A673 (cell line): ENCODE results near the gene LGALS12. TPM values are rescaled to one million over a fixed set of nuclear protein-coding genes. Genes with fewer than 3 reads are reported as not detected.

Experiments used
- BruUV-seq: library from RNA; stranded (reverse); fragments of 400-500 nt; replicated peaks from 2 replicates; lab custom pipeline; 2021; lab: Mats Ljungman, UMichigan
- CTCF ChIA-PET: fragments of 300-600 bp; sonication (Branson Sonifier 250); formaldehyde crosslinking; loops from one replicate; lab custom pipeline; 2022; ENCODE audit warnings: antibody characterized with exemption; lab: Charles Lee
- POLR2A ChIA-PET: fragments of 300-600 bp; sonication (Branson Sonifier 250); formaldehyde crosslinking; loops from one replicate; lab custom pipeline; 2022; ENCODE audit warnings: antibody characterized with exemption; ENCODE audit not compliant: low non-redundant PET; lab: Charles Lee
- DNase-seq: peaks from one replicate; pipeline ENCODE4 v3.0.0-alpha.2; 2015; ENCODE audit warnings: low spot score
- H3K27ac ChIP-seq: fragments of 200-600 bp; sonication (generic); 2 replicates; pipeline ENCODE4 v1.5.1; 2016; ENCODE audit warnings: mixed run types, low read depth, mild to moderate bottlenecking, mixed read lengths, antibody characterized with exemption, low read length; ENCODE audit not compliant: poor library complexity, severe bottlenecking
- H3K27me3 ChIP-seq: fragments of 200-600 bp; sonication (generic); replicated peaks from 2 replicates; pipeline ENCODE4 v1.6.1; 2017; ENCODE audit warnings: mixed run types, low read depth, mild to moderate bottlenecking, mixed read lengths, antibody characterized with exemption, low read length; ENCODE audit not compliant: insufficient read depth, poor library complexity
- H3K36me3 ChIP-seq: fragments of 200-600 bp; sonication (generic); 2 replicates; pipeline ENCODE4 v1.6.1; 2016; ENCODE audit warnings: mixed run types, mild to moderate bottlenecking, mixed read lengths, antibody characterized with exemption, low read length; ENCODE audit not compliant: insufficient read depth, poor library complexity, severe bottlenecking
- H3K4me1 ChIP-seq: fragments of 200-600 bp; sonication (generic); 2 replicates; pipeline ENCODE4 v1.6.1; 2017; ENCODE audit warnings: mixed run types, mild to moderate bottlenecking, mixed read lengths, antibody characterized with exemption, low read length; ENCODE audit not compliant: insufficient read depth, poor library complexity, severe bottlenecking
- H3K4me3 ChIP-seq: fragments of 200-600 bp; sonication (generic); 2 replicates; pipeline ENCODE4 v1.5.1; 2016; ENCODE audit warnings: low read depth, mixed run types, mild to moderate bottlenecking, mixed read lengths, low read length; ENCODE audit not compliant: poor library complexity, severe bottlenecking
- H3K9me3 ChIP-seq: fragments of 200-600 bp; sonication (generic); 2 replicates; pipeline ENCODE4 v1.6.1; 2016; ENCODE audit warnings: mixed run types, low read depth, mild to moderate bottlenecking, mixed read lengths, antibody characterized with exemption, low read length; ENCODE audit not compliant: poor library complexity, severe bottlenecking
- EZH2 ChIP-seq: fragments of 200-600 bp; sonication (generic); IDR thresholded peaks from 2 replicates; pipeline ENCODE4 v1.6.1; 2017; ENCODE audit warnings: borderline replicate concordance, low read depth, mild to moderate bottlenecking, mixed read lengths, antibody characterized with exemption, low read length; ENCODE audit not compliant: poor library complexity, severe bottlenecking
- intact Hi-C: fragments of 100-400 bp; cut with micrococcal nuclease; formaldehyde crosslinking; loops from one replicate; pipeline ENCODE4 v1.10.0; 2022; ENCODE audit not compliant: unreplicated experiment
- total RNA-seq: library from RNA; stranded (reverse); gene quantifications from 2 replicates; pipeline ENCODE4 v1.2.3, GENCODE V29; 2021
- TF ChIP-seq, protein P1 (sequence below): fragments of 300-800, 200-600 bp; sonication (generic); conservative IDR thresholded peaks from 2 replicates; pipeline ENCODE4 v1.5.1; 2017; ENCODE audit warnings: low read depth, mild to moderate bottlenecking, antibody characterized with exemption, low read length, moderate library complexity, mixed read lengths

Gene LGALS12
- total RNA-seq, 1 experiment from 2014 or later = not detected

DNA sequence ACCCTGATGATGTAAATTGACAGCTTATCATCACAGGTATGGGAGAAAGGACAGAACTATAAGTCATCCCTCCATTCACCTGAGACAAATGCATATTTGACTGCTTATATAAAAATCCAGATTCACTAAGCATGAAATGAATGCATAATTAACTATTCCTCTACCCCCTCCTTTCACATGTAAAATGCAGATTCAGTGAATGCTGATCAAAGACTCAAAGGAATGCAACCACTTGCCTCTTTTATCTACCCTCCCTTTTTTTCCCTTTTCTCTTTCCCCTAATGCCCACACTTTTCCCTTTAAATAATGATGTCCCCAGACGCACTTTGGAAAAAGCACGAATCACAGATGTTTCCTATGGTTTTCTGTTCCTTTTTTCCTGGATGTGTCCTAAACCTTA is 26.2 kb downstream of the LGALS12 start:
- Histone ChIP-seq H3K27ac (no peak overlapping the region), H3K4me3 (no peak overlapping the region), H3K36me3 (no peaks in the 10 kb centered on the region), H3K27me3 (no peaks in the 10 kb centered on the region), H3K9me3 (no peaks in the 10 kb centered on the region), H3K4me1 (peaks cover under 1% of the 10 kb centered on the region)
- POLR2A ChIA-PET = no interaction called here
- CTCF ChIA-PET = no interaction called here
- no peak for DNase-seq
- no TSS peak for BruUV-seq
- TF ChIP-seq, protein P1, sequence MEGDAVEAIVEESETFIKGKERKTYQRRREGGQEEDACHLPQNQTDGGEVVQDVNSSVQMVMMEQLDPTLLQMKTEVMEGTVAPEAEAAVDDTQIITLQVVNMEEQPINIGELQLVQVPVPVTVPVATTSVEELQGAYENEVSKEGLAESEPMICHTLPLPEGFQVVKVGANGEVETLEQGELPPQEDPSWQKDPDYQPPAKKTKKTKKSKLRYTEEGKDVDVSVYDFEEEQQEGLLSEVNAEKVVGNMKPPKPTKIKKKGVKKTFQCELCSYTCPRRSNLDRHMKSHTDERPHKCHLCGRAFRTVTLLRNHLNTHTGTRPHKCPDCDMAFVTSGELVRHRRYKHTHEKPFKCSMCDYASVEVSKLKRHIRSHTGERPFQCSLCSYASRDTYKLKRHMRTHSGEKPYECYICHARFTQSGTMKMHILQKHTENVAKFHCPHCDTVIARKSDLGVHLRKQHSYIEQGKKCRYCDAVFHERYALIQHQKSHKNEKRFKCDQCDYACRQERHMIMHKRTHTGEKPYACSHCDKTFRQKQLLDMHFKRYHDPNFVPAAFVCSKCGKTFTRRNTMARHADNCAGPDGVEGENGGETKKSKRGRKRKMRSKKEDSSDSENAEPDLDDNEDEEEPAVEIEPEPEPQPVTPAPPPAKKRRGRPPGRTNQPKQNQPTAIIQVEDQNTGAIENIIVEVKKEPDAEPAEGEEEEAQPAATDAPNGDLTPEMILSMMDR = no peak
- no peak for TF ChIP-seq EZH2
- intact Hi-C loops = no loop called here

DNA sequence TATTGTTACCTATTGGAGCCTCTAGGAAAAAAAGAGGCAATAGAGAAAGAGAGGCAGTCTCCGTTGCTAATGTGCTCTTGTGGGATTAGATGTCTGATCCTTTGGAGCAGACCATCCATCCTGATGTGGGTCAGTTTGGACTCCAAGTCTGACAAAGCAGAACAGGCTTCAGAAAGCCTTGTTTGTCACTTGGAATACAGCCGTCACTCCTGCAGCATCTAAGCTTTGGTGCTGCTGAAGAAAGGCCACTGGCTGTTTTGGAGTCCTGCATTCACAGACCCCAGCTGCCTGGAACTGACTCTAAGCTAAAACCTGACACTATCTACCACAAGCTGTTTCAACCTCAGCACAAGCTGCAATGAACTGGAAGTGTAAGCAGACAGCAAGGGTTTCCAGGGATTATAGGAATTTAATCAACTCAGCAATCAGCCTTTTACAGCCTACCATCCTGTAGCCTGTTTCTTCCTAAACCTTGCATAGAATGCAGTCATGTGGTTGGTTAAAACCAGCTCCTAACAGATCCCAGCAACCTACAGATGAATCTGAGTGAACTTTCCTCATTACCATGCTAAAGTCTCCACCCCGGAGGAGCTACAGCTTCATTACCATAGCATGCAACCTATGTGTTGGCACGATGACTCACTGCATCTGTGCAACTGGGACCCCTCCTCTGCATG is 27.1 kb downstream of the LGALS12 start:
- TF ChIP-seq EZH2 = no peak
- TF ChIP-seq, protein P1 = no peak
- BruUV-seq = no TSS peak
- intact Hi-C loops = no loop called here
- peaks cover 7% of the 10 kb centered on the region for H3K4me1 ChIP-seq
- no peaks in the 10 kb centered on the region for H3K27me3 ChIP-seq
- no peaks in the 10 kb centered on the region for H3K9me3 ChIP-seq
- no peak overlapping the region for H3K4me3 ChIP-seq
- ChIA-PET POLR2A (interaction anchor here (0.7 kb wide), 1 partner anchor 40 kb away, joined by 3 read pairs; no protein-coding TSS in a partner anchor), CTCF (no interaction called here)
- no peak for DNase-seq
- H3K27ac ChIP-seq = no peak overlapping the region
- H3K36me3 ChIP-seq = no peaks in the 10 kb centered on the region

DNA sequence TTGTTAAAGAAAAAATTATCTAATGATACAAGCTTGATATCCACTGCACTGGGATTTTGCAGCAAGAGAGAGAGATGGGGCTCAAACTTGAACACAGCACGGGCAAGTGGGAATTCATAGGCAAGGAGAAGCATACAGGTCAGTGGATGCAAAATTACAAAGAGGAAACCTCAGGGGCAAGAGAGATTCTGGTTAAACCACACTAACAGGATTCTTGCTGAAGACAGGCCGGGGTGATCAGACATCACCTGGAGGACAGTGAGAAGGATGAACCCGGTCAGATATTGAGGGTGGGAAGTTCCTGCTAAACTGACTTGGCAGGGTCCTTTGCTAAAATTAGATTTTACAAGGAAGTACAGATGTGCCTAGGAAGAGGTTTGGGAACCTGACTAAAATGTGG is 28.2 kb downstream of the LGALS12 start:
- CTCF ChIA-PET = no interaction called here
- Histone ChIP-seq H3K27ac (no peak overlapping the region), H3K27me3 (no peaks in the 10 kb centered on the region), H3K4me1 (peaks cover 7% of the 10 kb centered on the region), H3K9me3 (no peaks in the 10 kb centered on the region), H3K36me3 (no peaks in the 10 kb centered on the region), H3K4me3 (no peak overlapping the region)
- intact Hi-C loops = no loop called here
- TF ChIP-seq EZH2 = no peak
- TF ChIP-seq, protein P1 = no peak
- BruUV-seq = no TSS peak
- POLR2A ChIA-PET = no interaction called here
- no peak for DNase-seq
